ENCODE measurements around the gene LTBP3. TPM values are rescaled to one million over a fixed set of nuclear protein-coding genes. Genes with fewer than 3 reads are reported as not detected.

Gene LTBP3
- total and polyA plus RNA-seq, 2 of the 4 experiments (the other 2 are of a cell fraction) = 6.6 to 145 TPM

DNA sequence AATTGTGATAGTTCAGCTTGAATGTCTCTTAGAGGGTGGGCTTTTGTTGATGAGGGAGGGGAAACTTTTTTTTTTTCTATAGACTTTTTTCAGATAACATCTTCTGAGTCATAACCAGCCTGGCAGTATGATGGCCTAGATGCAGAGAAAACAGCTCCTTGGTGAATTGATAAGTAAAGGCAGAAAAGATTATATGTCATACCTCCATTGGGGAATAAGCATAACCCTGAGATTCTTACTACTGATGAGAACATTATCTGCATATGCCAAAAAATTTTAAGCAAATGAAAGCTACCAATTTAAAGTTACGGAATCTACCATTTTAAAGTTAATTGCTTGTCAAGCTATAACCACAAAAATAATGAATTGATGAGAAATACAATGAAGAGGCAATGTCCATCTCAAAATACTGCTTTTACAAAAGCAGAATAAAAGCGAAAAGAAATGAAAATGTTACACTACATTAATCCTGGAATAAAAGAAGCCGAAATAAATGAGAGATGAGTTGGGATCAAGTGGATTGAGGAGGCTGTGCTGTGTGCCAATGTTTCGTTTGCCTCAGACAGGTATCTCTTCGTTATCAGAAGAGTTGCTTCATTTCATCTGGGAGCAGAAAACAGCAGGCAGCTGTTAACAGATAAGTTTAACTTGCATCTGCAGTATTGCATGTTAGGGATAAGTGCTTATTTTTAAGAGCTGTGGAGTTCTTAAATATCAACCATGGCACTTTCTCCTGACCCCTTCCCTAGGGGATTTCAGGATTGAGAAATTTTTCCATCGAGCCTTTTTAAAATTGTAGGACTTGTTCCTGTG is 55.4 kb downstream of the LTBP3 start:
- H2BK15ac ChIP-seq (ENCODE audit: low read depth, low read length) = no peak overlapping the region
- H3K4me3 ChIP-seq (ENCODE audit: insufficient read depth, low read depth, low read length) = peak overlapping the region; percentile 72
- peaks cover 0 to 26% of the 10 kb centered on the region in 2 experiments; a peak in 2 of 4 replicates for H3K79me1 ChIP-seq (ENCODE audit: low read depth in 1 of 2, low read length in 2 of 2)
- 0% methylated on average over 1 of the region's 6 CpGs; no CpG with 5 or more reads in 1 of the 2 experiments for WGBS, 2 experiments (ENCODE audit: extremely low coverage in 2 of 2, insufficient read length in 1 of 2)
- H2BK5ac ChIP-seq (ENCODE audit: low read depth, low read length, poor library complexity, severe bottlenecking) = peak overlapping the region; percentile 96
- no peak overlapping the region for H2AK9ac ChIP-seq (replicated peaks; ENCODE audit: low read depth, low read length, poor library complexity)
- no peaks in the 10 kb centered on the region for H3K9me3 ChIP-seq (ENCODE audit: control insufficient read depth, insufficient read depth, low read length)
- H2AFZ ChIP-seq (replicated peaks; ENCODE audit: low read length, poor library complexity) = no peak overlapping the region
- ChIA-PET CTCF (no interaction called here), POLR2A (ENCODE audit: unreplicated experiment) (interaction anchor here (0.6 to 14.2 kb wide), 11 partner anchors 13 to 1876 kb away, joined by 3 to 494 read pairs (median 4); partner anchors contain the start of gene NEAT1)
- H3K36me3 ChIP-seq (ENCODE audit: control insufficient read depth, insufficient read depth, low read length) = peaks cover 51% of the 10 kb centered on the region
- peak overlapping the region; percentile 38; the same call in 1 of the 2 replicates for H3K27ac ChIP-seq (ENCODE audit: insufficient read depth, low read length)
- H3K4ac ChIP-seq (ENCODE audit: low read depth, low read length) = no peak overlapping the region
- dilution Hi-C loops (cut with HindIII; ENCODE audit: low sequenced_read_pairs, unreplicated experiment) (no loop called here), intact Hi-C loops (cut with micrococcal nuclease) (no loop called here), in situ Hi-C loops (cut with MboI; ENCODE audit: low sequenced_read_pairs) (no loop called here)
- no peak overlapping the region for H4K5ac ChIP-seq (ENCODE audit: low read depth, low read length)
- peak; percentile 64 for DNase-seq
- no peak overlapping the region for H2BK120ac ChIP-seq (ENCODE audit: low read depth, low read length)
- no peak for ATAC-seq (ENCODE audit: low read depth)
- H3K4me1 ChIP-seq (ENCODE audit: control insufficient read depth, insufficient read depth, low read length) = no peaks in the 10 kb centered on the region
- no peak overlapping the region for H4K91ac ChIP-seq (ENCODE audit: insufficient read depth, low read depth, low read length)
- H3K4me2 ChIP-seq (ENCODE audit: low read depth, low read length) = peak overlapping the region; percentile 81; the same call in 1 of the 2 replicates
- no TSS peak for BruUV-seq (replicated peaks)
- H3K14ac ChIP-seq (replicated peaks; ENCODE audit: low read depth, low read length) = peak overlapping the region; percentile 91
- no peak overlapping the region; a peak in 1 of 4 replicates for H4K8ac ChIP-seq (ENCODE audit: low read depth in 2 of 2, low read length in 2 of 2)
- H3K9me1 ChIP-seq (ENCODE audit: insufficient read depth, low read length) = no peaks in the 10 kb centered on the region
- no peak overlapping the region for H2BK20ac ChIP-seq (ENCODE audit: low read depth, low read length)
- H4K20me1 ChIP-seq (ENCODE audit: insufficient read depth, low read length) = peaks cover 83% of the 10 kb centered on the region
- TF ChIP-seq, protein P1, sequence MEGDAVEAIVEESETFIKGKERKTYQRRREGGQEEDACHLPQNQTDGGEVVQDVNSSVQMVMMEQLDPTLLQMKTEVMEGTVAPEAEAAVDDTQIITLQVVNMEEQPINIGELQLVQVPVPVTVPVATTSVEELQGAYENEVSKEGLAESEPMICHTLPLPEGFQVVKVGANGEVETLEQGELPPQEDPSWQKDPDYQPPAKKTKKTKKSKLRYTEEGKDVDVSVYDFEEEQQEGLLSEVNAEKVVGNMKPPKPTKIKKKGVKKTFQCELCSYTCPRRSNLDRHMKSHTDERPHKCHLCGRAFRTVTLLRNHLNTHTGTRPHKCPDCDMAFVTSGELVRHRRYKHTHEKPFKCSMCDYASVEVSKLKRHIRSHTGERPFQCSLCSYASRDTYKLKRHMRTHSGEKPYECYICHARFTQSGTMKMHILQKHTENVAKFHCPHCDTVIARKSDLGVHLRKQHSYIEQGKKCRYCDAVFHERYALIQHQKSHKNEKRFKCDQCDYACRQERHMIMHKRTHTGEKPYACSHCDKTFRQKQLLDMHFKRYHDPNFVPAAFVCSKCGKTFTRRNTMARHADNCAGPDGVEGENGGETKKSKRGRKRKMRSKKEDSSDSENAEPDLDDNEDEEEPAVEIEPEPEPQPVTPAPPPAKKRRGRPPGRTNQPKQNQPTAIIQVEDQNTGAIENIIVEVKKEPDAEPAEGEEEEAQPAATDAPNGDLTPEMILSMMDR (conservative IDR thresholded peaks at IDR 0.05; ENCODE audit: low read depth, low read length) = no peak
- TF ChIP-seq POLR2A (IDR thresholded peaks at IDR 0.05; ENCODE audit: low read depth, low read length) = no peak
- TF ChIP-seq RFX5 (IDR thresholded peaks at IDR 0.05; ENCODE audit: low read depth, low read length) = no peak
- TF ChIP-seq, protein P2, sequence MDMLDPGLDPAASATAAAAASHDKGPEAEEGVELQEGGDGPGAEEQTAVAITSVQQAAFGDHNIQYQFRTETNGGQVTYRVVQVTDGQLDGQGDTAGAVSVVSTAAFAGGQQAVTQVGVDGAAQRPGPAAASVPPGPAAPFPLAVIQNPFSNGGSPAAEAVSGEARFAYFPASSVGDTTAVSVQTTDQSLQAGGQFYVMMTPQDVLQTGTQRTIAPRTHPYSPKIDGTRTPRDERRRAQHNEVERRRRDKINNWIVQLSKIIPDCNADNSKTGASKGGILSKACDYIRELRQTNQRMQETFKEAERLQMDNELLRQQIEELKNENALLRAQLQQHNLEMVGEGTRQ (IDR thresholded peaks at IDR 0.05; ENCODE audit: low read depth, low read length) = no peak
- TF ChIP-seq FOS (IDR thresholded peaks at IDR 0.05; ENCODE audit: low read depth, low read length) = no peak
- no peak for TF ChIP-seq RAD21 (IDR thresholded peaks at IDR 0.05; ENCODE audit: low read length)
- TF ChIP-seq NFE2L2 (IDR thresholded peaks at IDR 0.05; ENCODE audit: low read depth, low read length) = no peak
- TF ChIP-seq, protein P3, sequence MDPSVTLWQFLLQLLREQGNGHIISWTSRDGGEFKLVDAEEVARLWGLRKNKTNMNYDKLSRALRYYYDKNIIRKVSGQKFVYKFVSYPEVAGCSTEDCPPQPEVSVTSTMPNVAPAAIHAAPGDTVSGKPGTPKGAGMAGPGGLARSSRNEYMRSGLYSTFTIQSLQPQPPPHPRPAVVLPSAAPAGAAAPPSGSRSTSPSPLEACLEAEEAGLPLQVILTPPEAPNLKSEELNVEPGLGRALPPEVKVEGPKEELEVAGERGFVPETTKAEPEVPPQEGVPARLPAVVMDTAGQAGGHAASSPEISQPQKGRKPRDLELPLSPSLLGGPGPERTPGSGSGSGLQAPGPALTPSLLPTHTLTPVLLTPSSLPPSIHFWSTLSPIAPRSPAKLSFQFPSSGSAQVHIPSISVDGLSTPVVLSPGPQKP (IDR thresholded peaks at IDR 0.05; ENCODE audit: borderline replicate concordance, low read depth, low read length) = no peak
- peak overlapping the region; percentile 88 for H3K23ac ChIP-seq (ENCODE audit: low read depth, low read length)
- peak overlapping the region; percentile 41; the same call in 1 of the 2 replicates for H3K18ac ChIP-seq (ENCODE audit: low read depth, low read length)
- H2AK5ac ChIP-seq (ENCODE audit: low read depth, low read length) = no peak overlapping the region
- no peaks in the 10 kb centered on the region for H3K27me3 ChIP-seq (ENCODE audit: control insufficient read depth, insufficient read depth, low read length)
- peak overlapping the region; percentile 67 for H3K56ac ChIP-seq (ENCODE audit: extremely low read depth, insufficient read depth, low read length)
- peak overlapping the region; percentile 97 for H3K9ac ChIP-seq (ENCODE audit: low read depth, low read length)

Data from IMR-90 (cell line).